ENCODE data around the gene FSIP1.

The FSIP1 gene

DNA sequence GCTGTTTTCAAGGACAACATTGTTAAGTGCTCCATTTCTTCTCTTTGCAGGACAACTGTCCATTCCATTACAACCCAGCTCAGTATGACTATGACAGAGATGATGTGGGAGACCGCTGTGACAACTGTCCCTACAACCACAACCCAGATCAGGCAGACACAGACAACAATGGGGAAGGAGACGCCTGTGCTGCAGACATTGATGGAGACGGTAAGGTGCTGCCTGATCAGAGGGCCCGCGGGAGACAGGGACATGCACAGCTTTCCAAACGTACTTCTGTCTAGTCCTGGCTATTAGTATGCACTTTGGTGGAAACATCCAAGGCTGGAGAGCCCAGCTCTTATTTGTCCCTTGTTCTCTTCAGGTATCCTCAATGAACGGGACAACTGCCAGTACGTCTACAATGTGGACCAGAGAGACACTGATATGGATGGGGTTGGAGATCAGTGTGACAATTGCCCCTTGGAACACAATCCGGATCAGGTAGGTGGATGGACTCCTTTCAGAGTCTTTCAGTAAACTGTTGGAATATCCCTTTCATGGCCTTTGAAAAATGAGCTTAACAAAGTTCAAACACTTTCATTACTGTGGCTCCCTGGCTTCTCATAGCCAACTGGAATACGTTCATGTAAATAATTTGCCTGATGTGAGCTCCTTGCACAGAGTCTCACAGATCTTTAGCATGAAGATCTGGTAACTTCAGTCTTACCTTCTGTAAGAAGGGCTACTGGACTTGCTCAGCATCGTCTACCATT is 191.3 kb downstream of the FSIP1 start:
- no peak for DNase-seq

DNA sequence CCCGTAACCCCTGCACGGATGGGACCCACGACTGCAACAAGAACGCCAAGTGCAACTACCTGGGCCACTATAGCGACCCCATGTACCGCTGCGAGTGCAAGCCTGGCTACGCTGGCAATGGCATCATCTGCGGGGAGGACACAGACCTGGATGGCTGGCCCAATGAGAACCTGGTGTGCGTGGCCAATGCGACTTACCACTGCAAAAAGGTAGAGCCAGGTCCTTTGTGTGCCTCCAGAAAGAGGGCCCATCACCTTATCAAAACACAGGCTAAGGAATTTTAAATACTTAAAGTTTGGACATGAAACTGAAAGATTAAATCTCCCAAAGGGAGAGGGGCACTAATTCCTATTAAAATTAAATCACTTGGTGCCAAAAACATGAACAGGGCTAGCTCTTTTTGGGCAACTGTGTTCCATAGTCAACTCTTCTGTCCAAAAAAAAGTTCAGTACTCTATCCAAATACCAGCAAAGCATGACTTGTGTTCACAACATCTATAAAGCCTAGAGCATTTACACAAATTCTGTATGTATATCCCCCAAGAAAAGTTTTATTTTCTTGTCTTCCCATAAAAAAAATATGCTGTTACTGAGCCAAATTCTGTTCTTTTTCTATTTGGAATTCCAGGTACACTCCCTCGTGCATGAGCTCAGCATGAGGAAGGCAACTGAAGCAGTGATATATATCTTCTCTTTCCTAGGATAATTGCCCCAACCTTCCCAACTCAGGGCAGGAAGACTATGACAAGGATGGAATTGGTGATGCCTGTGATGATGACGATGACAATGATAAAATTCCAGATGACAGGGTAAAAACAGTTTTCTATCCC is 192.6 kb downstream of the FSIP1 start:
- DNase-seq: no peak

DNA sequence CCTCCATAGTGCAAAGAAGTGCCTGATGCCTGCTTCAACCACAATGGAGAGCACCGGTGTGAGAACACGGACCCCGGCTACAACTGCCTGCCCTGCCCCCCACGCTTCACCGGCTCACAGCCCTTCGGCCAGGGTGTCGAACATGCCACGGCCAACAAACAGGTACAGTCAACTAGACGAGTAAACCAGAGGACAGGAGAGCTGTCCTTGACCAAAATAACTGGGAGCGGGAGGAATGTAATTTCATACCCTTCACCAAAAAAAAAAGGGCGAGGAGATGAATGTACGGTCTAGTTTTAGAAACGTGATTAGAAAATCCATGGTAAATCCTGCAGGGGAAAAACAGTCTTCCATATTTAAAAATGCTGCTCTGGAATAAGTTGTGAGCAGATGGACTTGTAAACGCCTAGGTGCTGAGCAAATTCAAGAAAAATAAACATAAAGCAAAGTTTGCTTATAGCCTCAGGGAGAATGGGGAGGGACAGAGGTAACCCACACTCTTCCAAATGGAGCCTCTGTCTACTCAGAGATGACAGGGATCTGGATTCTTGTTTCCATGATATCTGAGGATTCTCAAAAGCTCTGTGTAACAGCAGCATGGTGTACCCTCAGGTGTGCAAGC is 193.3 kb downstream of the FSIP1 start:
- no peak for DNase-seq

DNA sequence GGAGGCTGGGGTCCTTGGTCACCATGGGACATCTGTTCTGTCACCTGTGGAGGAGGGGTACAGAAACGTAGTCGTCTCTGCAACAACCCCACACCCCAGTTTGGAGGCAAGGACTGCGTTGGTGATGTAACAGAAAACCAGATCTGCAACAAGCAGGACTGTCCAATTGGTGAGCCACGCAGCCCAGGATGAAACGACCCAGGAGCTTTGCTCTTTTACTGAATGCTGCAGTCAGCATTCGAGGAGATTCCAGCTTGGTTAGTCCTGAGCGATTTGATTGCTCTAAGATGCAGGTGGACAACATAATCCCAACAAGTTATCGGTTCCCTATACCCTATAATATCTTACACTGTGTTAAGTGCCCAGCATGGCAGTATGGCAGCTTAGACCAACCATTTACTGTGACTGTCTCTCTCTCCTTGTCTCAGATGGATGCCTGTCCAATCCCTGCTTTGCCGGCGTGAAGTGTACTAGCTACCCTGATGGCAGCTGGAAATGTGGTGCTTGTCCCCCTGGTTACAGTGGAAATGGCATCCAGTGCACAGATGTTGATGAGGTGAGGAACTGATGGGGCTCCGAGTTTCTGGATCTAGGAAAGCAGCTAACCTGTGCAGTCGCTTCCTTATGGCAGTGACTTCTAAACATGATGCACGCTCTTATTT is 194.0 kb downstream of the FSIP1 start:
- no peak for DNase-seq

DNA sequence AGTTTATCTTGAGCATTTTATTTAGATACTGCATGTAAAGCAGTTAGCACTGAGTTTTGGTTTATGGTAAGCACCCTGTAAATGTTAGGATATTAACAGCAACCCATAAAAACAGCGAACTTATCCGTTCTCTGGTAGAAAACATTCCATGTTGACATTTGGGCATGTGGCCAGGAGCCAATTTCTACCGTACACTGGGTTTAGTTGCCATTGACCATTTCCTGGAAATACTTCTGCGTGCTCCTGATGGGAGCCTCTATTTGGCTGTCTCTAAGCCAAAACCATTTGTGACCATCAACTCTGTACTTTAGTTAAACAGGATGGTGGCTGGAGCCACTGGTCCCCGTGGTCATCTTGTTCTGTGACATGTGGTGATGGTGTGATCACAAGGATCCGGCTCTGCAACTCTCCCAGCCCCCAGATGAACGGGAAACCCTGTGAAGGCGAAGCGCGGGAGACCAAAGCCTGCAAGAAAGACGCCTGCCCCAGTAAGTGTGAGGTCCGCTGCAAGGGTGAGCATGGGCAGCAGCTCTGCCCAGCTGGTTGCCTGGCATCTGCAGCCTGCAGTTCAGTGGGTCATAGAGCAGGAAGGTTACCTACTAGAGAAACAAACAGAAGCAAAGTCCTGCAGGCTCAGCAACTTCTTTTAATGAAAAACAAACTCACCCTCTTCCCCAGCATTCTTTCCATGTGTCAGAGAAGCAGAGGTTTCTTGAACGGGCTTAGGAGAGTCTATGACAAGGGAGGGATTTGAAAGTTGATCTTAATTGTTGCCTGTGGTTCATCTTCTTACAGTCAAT is 194.7 kb downstream of the FSIP1 start:
- DNase-seq: no peak

DNA sequence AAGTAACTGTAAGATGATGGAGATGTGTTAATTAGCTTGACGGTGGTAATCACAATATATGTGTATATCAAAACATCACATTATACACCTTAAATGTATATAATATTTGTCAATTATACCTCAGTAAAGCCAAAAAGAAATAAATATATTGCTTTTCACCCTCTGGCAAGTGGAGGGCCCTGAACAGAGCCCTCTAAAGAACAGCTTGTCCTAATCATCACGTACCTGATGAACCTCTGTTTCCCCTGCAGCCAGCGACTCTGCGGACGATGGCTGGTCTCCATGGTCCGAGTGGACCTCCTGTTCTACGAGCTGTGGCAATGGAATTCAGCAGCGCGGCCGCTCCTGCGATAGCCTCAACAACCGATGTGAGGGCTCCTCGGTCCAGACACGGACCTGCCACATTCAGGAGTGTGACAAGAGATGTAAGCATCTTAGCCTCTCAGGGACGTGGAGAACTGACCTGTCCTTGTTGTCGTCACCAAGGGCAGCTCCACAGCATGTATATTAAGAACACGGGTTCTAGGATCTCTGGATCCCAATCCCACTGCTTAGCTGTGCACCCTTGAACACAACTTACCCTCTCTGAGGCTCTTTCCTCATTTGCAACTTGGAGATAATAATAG is 195.4 kb downstream of the FSIP1 start:
- DNase-seq: no peak

DNA sequence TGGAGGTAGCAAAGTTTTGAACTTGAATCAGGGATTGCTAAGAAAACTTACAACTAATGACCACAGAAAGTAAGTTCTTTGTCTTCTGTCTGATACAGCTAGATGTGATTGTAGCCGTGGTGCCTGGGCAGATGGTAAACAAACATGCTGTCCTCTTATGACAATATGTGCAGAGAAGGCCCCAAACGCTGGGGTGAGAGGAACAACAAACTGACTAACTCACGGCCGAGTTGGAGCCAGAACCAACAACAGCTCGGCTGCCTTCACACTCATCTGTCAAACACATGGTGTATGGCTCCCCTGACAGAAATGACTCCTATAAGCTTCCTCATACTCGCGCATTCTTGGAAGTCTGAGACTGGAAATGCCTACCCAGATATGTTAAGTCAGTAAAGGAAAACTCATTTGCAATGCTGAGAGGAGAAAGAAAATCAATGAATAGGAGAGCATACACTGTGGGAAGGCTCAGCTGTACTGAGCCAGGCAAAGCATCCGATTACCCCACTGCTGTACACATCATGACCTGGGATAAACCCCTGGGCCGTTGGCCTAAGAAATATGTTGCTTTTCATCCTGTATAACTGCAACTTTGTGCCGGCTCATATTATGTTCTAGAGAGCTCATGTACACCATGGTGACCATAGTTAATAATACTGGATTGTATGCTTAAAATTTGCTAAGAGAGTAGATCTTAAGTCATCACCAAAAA is 196.1 kb downstream of the FSIP1 start:
- DNase-seq: no peak

DNA sequence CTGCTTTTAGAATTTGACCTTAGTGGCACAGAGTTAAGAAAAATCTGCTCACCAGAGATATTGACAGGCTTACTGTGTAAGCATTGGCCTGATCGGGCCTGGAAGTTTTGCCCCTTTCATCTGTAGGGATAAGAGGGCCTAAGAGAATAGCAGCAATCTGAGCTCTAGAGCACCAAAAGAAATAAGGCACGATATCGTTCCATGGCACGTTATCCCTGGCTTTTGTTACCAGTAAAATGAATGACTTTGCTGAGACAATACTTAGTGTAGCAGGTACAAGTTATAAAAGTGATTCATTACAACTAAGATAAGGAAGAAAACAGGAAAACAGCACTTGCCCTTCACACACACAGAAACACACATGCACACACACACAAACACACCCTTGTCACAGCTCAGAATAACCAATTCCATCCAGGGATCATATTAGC is 196.8 kb downstream of the FSIP1 start:
- no peak for DNase-seq

DNA sequence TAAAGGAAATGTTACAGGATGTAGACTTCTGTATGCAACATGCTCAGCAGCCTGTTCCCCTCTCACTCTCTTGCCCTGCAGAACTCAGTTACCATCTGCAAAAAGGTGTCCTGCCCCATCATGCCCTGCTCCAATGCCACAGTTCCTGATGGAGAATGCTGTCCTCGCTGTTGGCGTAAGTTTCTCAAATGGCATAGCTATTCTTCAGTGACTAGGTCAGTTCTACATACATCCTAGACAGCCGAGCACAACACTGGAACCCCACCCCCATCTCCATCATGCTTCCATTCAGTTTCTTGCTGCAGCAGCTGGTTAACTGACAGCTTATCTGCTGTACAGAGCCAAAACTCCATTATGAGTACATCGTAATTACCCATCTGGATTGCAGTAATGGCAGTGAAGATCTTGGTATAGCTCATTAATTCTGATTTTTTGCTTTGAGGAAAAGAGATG is 197.2 kb downstream of the FSIP1 start:
- DNase-seq: no peak

DNA sequence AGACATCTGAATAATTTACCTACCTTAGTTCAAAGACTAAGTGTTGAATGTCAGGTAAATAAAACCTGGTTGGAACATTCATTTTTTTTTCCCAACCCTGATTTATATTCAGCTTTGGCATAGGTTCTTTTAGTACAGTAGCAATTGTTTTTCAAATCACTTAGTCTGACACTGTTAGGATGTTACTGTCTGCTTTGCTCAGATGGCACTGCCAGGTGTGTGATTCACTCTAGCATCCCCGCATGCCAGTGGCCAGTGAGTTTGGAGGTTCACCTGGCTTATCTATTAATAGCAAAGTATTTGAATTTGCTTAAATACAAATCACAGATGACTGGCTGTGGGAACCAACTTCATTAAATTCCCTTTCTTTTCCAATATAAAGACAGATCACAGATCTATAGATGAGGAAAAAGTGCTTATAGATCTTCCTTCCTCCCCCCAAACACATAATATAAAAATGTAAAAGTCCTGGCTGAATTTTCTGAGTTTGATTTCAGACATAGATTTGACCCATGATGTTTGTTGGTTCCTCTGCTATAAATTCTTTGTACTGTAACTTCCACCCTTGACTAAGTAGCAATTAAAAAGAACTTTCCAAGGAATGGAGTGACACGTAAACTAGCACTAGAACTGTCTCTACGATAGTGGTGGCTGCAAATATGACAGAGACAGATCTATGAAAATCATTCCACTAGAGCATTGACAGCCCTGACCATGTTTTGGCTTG is 197.8 kb downstream of the FSIP1 start:
- no peak for DNase-seq

DNA sequence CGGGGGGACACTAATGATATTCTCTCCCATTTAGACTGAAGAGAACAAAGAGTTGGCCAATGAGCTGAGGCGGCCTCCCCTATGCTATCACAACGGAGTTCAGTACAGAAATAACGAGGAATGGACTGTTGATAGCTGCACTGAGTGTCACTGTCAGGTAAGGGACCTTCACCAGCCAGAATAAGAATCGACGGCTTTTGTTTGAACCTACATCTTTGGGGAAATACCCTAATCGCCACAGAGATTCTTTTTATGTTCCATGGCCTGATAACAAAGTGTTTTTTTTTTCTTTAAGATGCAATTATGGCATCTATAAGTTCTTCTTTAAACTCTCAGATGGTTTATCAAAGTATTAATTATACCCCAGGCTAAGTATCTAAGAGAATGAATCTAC is 198.4 kb downstream of the FSIP1 start:
- DNase-seq: no peak

DNA sequence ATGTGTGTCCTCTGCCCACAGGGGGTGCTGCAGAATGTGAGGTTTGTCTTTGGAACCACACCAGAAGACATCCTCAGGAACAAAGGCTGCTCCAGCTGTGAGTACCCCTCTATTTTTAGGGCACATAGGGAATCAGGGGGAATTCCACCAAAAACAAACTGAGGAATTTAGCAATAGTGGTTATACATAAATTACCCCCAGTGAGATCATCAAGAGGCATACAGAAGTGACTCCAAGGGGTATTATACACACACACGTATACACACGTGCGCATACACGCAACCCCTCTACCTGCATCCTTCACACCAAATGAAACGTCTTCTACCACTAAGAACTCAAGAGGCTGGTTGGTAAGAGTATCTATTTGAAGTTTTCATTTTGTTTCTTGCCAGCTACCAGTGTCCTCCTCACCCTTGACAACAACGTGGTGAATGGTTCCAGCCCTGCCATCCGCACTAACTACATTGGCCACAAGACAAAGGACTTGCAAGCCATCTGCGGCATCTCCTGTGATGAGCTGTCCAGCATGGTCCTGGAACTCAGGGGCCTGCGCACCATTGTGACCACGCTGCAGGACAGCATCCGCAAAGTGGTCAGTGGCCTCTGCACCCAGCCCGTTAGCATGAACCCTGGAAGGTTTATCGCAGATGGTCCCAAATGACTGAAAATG is 198.9 kb downstream of the FSIP1 start:
- no peak for DNase-seq

DNA sequence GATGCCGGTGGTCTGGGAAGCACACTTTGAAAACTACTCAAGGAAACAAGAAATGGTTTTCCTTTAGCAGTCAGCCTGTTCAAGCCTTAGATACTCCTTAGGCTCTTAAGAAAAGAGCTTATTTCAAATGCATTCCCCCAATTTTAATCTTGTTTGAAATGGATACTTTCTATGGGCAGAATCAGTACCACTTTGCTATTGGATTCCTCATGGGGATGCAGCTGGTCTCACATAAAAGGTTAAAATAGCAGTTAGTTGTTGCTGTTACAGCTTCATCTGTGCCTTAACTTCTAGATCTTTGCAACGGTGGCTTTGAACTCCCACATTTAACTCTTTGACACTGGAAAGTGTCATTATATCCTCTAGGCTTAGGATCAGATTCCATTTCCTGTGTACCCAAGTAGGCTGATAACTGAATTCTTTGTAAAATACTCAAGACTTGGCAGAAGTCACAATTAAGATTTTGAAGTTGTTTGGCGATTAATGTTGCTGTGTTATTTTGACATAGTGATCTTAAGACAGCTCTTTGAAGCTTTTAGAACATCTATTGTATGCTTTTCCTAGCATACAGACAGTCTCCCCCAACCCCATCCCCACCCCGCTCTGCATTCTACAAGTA is 199.6 kb downstream of the FSIP1 start:
- DNase-seq: no peak

DNA sequence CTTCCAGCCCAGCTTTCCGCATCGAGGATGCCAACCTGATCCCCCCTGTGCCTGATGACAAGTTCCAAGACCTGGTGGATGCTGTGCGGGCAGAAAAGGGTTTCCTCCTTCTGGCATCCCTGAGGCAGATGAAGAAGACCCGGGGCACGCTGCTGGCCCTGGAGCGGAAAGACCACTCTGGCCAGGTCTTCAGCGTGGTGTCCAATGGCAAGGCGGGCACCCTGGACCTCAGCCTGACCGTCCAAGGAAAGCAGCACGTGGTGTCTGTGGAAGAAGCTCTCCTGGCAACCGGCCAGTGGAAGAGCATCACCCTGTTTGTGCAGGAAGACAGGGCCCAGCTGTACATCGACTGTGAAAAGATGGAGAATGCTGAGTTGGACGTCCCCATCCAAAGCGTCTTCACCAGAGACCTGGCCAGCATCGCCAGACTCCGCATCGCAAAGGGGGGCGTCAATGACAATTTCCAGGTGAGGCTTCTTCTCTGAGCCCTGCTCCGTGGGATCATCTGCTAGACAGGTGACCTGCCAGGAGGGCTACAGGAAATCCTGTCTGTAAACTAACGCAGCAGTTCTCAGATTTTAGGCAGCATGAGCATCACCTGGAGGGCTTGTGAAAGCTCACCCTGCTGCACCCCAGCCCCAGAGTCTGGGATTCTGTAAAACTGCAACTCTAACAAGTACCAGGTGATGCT is 200.2 kb downstream of the FSIP1 start:
- DNase-seq: no peak

DNA sequence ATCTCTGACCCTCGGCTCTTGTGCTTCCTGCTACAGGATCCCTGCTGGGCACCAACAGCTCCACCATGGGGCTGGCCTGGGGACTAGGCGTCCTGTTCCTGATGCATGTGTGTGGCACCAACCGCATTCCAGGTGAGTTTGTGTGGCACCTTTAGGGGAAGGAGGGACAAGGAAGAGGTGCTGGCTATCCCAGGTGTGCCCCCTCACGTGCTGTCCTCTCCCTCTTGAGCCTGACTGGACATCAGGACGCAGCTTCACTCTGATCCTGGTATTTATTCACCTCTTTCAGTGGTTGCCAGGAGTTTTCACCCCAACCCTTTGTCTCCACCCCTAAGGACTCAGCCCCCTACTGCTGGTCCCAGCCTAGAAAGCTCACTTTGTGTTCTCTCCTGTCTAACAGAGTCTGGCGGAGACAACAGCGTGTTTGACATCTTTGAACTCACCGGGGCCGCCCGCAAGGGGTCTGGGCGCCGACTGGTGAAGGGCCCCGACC is 200.8 kb downstream of the FSIP1 start:
- DNase-seq: no peak

DNA sequence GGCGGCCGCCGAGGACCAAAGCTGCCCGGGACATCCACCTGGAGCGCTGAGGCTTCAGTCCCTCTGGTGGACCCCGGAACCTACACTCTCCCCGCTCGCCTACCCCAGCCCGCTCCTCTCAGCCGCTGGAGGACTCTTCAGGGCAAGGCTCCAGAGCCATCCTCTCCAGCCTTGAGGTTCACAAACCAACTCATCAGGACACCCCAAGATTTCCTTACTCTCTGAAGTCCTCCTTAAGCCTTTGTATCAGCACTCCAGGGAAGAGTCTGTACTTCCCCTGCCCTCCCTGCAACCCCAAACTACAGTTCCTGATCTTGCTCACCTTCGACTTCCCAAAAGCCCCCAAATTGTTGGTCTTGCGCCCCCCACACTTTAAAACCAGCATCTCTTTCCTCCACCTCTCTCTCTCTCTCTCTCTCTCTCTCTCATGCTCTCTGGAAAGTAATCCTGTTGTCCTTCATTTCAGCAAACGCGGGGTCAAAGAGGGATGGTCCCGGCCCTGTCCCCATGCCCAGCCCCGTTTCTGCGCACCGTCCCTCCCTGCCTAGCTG is 201.3 kb downstream of the FSIP1 start:
- DNase-seq: no peak

DNA sequence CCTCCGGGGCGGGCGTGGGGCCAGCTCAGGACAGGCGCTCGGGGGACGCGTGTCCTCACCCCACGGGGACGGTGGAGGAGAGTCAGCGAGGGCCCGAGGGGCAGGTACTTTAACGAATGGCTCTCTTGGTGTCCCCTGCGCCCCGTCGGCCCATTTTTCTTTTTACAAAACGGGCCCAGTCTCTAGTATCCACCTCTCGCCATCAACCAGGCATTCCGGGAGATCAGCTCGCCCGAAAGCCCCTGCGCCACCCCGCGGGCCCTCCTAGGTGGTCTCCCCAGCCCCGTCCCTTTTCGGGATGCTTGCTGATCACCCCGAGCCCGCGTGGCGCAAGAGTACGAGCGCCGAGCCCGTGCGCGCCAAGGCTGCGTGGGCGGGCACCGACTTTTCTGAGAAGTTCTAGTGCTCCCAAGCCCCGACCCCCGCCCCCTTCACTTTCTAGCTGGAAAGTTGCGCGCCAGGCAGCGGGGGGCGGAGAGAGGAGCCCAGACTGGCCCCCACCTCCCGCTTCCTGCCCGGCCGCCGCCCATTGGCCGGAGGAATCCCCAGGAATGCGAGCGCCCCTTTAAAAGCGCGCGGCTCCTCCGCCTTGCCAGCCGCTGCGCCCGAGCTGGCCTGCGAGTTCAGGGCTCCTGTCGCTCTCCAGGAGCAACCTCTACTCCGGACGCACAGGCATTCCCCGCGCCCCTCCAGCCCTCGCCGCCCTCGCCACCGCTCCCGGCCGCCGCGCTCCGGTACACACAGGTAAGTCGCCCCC is 202.0 kb downstream of the FSIP1 start, which contains the start of gene THBS1:
Gene THBS1 (plus strand): TSS at position 595 of the 757 bp plus-strand sequence. CDS start 779 bp downstream, outside the sequence.
- DNase-seq: peak; percentile 35
